OCI-LY1 (cell line): ENCODE data around the gene SPIN2B.
A peak's percentile ranks its signal among the peaks of the same experiment; 100 is the strongest.
"Not testable (repeated sequence)": the region's sequence is repeated elsewhere in the genome, so short reads cannot be mapped to it uniquely, and the experiment has no call there.

Experiments used
- H2AFZ ChIP-seq: fragments of 200-600 bp; sonication (generic), shearing (Covaris generic); 2 replicates; pipeline ENCODE4 v1.6.0; 2014; ENCODE audit warnings: antibody characterized with exemption, mild to moderate bottlenecking, low read length
- H3F3A ChIP-seq: fragments of 200-600 bp; sonication (generic), shearing (Covaris generic); 2 replicates; pipeline ENCODE4 v1.6.0; 2014; ENCODE audit warnings: mild to moderate bottlenecking, antibody characterized with exemption, low read length, moderate library complexity; ENCODE audit not compliant: insufficient read depth
- H3K27ac ChIP-seq: fragments of 200-600 bp; sonication (generic); 2 replicates; pipeline ENCODE4 v1.5.1; 2014; ENCODE audit warnings: low read length, mixed run types, mild to moderate bottlenecking, low read depth; ENCODE audit not compliant: poor library complexity, severe bottlenecking
- H3K27me3 ChIP-seq: fragments of 200-600 bp; sonication (generic); 2 replicates; pipeline ENCODE4 v1.6.0; 2014; ENCODE audit warnings: antibody characterized with exemption, mild to moderate bottlenecking, low read length, moderate library complexity; ENCODE audit not compliant: insufficient read depth
- H3K36me3 ChIP-seq: fragments of 200-600 bp; sonication (generic); 2 replicates; pipeline ENCODE4 v1.6.1; 2014; ENCODE audit warnings: mild to moderate bottlenecking, antibody characterized with exemption, low read length, moderate library complexity, mixed read lengths; ENCODE audit not compliant: insufficient read depth
- H3K4me1 ChIP-seq: fragments of 200-600 bp; sonication (generic); 2 replicates; pipeline ENCODE4 v1.5.1; 2014; ENCODE audit warnings: mild to moderate bottlenecking, low read length, moderate library complexity; ENCODE audit not compliant: insufficient read depth, severe bottlenecking
- H3K4me2 ChIP-seq: fragments of 200-600 bp; sonication (generic), shearing (Covaris generic); 2 replicates; pipeline ENCODE4 v1.6.1; 2014; ENCODE audit warnings: low read length
- H3K4me3 ChIP-seq: fragments of 200-600 bp; sonication (generic); 2 replicates; pipeline ENCODE4 v1.5.1; 2014; ENCODE audit warnings: low read length, low read depth, mild to moderate bottlenecking, mixed read lengths; ENCODE audit not compliant: poor library complexity, severe bottlenecking
- H3K79me2 ChIP-seq: fragments of 200-600 bp; shearing (Covaris generic); 2 replicates; pipeline ENCODE4 v1.6.1; 2016; ENCODE audit warnings: mixed run types, low read length, mixed read lengths; ENCODE audit not compliant: insufficient read depth
- H3K9ac ChIP-seq: fragments of 200-600 bp; sonication (generic), shearing (Covaris generic); 2 replicates; pipeline ENCODE4 v1.6.1; 2014; ENCODE audit warnings: mild to moderate bottlenecking, low read length, mixed read lengths
- H3K9me2 ChIP-seq: fragments of 200-600 bp; sonication (generic), shearing (Covaris generic); 2 replicates; pipeline ENCODE4 v1.6.1; 2014; ENCODE audit warnings: low read depth, mild to moderate bottlenecking, low read length, mixed read lengths
- H3K9me3 ChIP-seq: fragments of 200-600 bp; shearing (Covaris generic); 2 replicates; pipeline ENCODE4 v1.6.1; 2014; ENCODE audit warnings: low read length, mixed read lengths
- H4K20me1 ChIP-seq: fragments of 200-600 bp; sonication (generic), shearing (Covaris generic); 2 replicates; pipeline ENCODE4 v1.6.0; 2016; ENCODE audit warnings: mild to moderate bottlenecking, low read length; ENCODE audit not compliant: insufficient read depth
- EZH2 ChIP-seq: fragments of 200-600 bp; sonication (generic), shearing (Covaris generic); IDR thresholded peaks from 2 replicates; pipeline ENCODE4 v1.8.0; 2017; ENCODE audit warnings: borderline replicate concordance, mixed run types, mild to moderate bottlenecking, antibody characterized with exemption, low read length, moderate library complexity, mixed read lengths
- TF ChIP-seq, protein P1 (sequence below): fragments of 200-600 bp; sonication (generic), shearing (Covaris generic); IDR thresholded peaks from 2 replicates; pipeline ENCODE4 v1.5.1; 2017; ENCODE audit warnings: mild to moderate bottlenecking, antibody characterized with exemption, low read length, moderate library complexity, mixed read lengths

Gene SPIN2B

DNA sequence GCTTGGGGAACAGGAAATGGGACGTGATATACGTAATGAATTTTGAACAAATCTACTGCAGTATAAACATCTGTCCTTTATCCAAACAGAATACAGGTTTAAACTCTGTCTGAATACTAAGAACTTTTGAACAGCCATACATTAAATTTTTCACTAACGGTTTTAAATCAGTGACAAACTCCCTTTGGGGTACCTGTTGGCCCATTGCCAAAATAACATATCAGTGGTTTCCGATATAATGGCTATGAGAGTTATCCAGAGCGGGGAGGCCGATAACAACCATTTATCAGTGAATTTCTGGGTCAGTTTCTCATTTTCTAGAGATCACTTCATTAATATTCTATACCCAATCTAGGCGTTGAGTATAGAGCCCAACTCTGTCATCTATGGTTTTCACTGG, 10.7 kb upstream of the SPIN2B start:
- Histone ChIP-seq H3K9me3 (no peaks in the 10 kb centered on the region), H3K9me2 (no peaks in the 10 kb centered on the region), H3K79me2 (no peaks in the 10 kb centered on the region), H3K36me3 (no peaks in the 10 kb centered on the region), H3K27ac (no peak overlapping the region), H3K27me3 (no peaks in the 10 kb centered on the region), H3K4me3 (no peak overlapping the region), H3K4me2 (no peak overlapping the region), H3K9ac (no peak overlapping the region), H3F3A (no peaks in the 10 kb centered on the region), H4K20me1 (no peaks in the 10 kb centered on the region), H3K4me1 (no peaks in the 10 kb centered on the region), H2AFZ (no peak overlapping the region)
- no peak for TF ChIP-seq EZH2
- TF ChIP-seq, protein P1, sequence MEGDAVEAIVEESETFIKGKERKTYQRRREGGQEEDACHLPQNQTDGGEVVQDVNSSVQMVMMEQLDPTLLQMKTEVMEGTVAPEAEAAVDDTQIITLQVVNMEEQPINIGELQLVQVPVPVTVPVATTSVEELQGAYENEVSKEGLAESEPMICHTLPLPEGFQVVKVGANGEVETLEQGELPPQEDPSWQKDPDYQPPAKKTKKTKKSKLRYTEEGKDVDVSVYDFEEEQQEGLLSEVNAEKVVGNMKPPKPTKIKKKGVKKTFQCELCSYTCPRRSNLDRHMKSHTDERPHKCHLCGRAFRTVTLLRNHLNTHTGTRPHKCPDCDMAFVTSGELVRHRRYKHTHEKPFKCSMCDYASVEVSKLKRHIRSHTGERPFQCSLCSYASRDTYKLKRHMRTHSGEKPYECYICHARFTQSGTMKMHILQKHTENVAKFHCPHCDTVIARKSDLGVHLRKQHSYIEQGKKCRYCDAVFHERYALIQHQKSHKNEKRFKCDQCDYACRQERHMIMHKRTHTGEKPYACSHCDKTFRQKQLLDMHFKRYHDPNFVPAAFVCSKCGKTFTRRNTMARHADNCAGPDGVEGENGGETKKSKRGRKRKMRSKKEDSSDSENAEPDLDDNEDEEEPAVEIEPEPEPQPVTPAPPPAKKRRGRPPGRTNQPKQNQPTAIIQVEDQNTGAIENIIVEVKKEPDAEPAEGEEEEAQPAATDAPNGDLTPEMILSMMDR = no peak

DNA sequence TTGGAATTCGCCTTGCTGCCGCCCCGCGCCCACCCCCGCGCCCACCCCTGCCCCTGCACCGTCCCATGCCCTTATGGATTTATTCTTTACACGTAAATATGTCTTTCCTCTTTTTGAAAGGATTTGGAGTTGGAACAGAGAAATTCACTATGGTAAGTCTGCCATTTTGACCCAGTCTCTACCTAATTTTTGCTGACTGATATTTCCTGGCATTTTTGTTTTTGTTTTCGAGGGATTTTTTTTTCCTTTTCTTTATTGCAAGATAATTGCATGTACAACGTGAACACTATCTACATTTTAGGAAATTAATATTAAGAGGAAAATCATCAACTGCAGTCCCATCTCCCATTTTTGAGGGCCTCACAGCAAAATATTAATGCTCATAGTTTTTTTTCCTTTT, 468 bp upstream of the SPIN2B start:
- H3K4me3 ChIP-seq = peak overlapping the region; percentile 63
- H2AFZ ChIP-seq = no peak overlapping the region
- H3K4me1 ChIP-seq = peaks cover 12% of the 10 kb centered on the region
- TF ChIP-seq EZH2 = no peak
- TF ChIP-seq, protein P1 = no peak
- no peaks in the 10 kb centered on the region for H3F3A ChIP-seq
- no peaks in the 10 kb centered on the region for H3K9me2 ChIP-seq
- no peaks in the 10 kb centered on the region for H4K20me1 ChIP-seq
- H3K79me2 ChIP-seq = no peaks in the 10 kb centered on the region
- H3K27me3 ChIP-seq = no peaks in the 10 kb centered on the region
- peak overlapping the region; percentile 65 for H3K4me2 ChIP-seq
- peak overlapping the region; percentile 70 for H3K9ac ChIP-seq
- no peak overlapping the region for H3K27ac ChIP-seq
- H3K36me3 ChIP-seq = no peaks in the 10 kb centered on the region
- no peaks in the 10 kb centered on the region for H3K9me3 ChIP-seq

DNA sequence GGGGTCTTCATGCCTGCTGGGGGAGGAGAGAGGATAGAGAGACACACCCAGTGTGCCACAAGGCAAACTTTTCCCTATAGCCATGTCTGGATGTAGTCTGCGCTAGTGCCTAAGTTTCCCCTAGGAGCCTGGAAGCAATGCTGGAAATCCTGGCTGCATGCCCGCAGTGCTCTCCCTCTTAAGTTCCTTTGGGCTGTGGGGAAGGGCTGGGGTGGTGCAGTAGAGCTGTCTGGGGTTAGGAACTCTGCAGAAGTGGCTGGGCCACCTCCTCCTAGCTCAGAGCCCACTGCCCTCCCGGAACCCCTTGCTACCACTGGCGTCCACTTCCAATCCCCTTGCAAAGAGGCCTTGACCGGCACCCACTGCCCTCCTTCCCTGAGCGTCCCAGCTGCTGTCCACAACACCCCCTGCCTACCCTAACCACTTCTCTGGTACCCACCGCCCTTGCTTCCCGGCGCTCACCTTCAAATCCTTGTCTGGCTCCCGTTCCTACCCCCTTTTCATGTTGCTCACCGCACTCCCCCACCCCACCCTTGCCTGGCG, 658 bp downstream of the SPIN2B start:
- Histone ChIP-seq H3K9ac (peak overlapping the region; percentile 70), H3K4me2 (peak overlapping the region; percentile 65), H3K4me3 (peak overlapping the region; percentile 63), H3K4me1 (peaks cover 12% of the 10 kb centered on the region)
- H3K79me2 ChIP-seq, H3F3A ChIP-seq, H3K36me3 ChIP-seq, H3K27me3 ChIP-seq, H3K9me3 ChIP-seq, H4K20me1 ChIP-seq, H2AFZ ChIP-seq, H3K27ac ChIP-seq, H3K9me2 ChIP-seq: not testable (repeated sequence)

- Histone ChIP-seq H3K4me1 (peaks cover 4% of the 10 kb centered on the region), H3K27me3 (no peaks in the 10 kb centered on the region), H3K9me2 (no peaks in the 10 kb centered on the region), H3K27ac (no peak overlapping the region), H3F3A (no peaks in the 10 kb centered on the region), H3K9ac (no peak overlapping the region), H3K36me3 (no peaks in the 10 kb centered on the region), H3K79me2 (no peaks in the 10 kb centered on the region), H2AFZ (no peak overlapping the region), H4K20me1 (no peaks in the 10 kb centered on the region), H3K4me3 (no peak overlapping the region), H3K4me2 (no peak overlapping the region), H3K9me3 (no peaks in the 10 kb centered on the region)
- TF ChIP-seq, protein P1 = no peak
- TF ChIP-seq EZH2 = no peak
Observed at GRCh38 chrX:57119416-57119815, 1.9 kb downstream of the SPIN2B start.

GRCh38 chrX:57117566-57117965, 3.8 kb downstream of the SPIN2B start:
- H3K79me2 ChIP-seq, H3K4me1 ChIP-seq, H3K4me2 ChIP-seq, H3K27ac ChIP-seq, H4K20me1 ChIP-seq, H3K4me3 ChIP-seq, H3F3A ChIP-seq, H2AFZ ChIP-seq, H3K36me3 ChIP-seq, H3K9me3 ChIP-seq, H3K9ac ChIP-seq, H3K9me2 ChIP-seq, H3K27me3 ChIP-seq: not testable (repeated sequence)
